Forelimb muscle (tissue), 1 donor: Measurements from ENCODE around the gene EPX. TPM values are rescaled to one million over a fixed set of nuclear protein-coding genes. Genes with fewer than 3 reads are reported as not detected.
A peak's percentile ranks its signal among the peaks of the same experiment; 100 is the strongest.

Experiments
- DNase-seq: peaks from one replicate; pipeline ENCODE4 v3.0.0-alpha.2; 2013; ENCODE audit warnings: low read depth
- polyA plus RNA-seq: library from polyadenylated mRNA; unstranded; fragments of 120-200 nt; gene quantifications from one replicate; pipeline ENCODE4 v1.2.1, GENCODE V29; 2013; ENCODE audit not compliant: insufficient read length

EPX gene
- polyA plus RNA-seq, 1 donor: 0.59 TPM

DNA sequence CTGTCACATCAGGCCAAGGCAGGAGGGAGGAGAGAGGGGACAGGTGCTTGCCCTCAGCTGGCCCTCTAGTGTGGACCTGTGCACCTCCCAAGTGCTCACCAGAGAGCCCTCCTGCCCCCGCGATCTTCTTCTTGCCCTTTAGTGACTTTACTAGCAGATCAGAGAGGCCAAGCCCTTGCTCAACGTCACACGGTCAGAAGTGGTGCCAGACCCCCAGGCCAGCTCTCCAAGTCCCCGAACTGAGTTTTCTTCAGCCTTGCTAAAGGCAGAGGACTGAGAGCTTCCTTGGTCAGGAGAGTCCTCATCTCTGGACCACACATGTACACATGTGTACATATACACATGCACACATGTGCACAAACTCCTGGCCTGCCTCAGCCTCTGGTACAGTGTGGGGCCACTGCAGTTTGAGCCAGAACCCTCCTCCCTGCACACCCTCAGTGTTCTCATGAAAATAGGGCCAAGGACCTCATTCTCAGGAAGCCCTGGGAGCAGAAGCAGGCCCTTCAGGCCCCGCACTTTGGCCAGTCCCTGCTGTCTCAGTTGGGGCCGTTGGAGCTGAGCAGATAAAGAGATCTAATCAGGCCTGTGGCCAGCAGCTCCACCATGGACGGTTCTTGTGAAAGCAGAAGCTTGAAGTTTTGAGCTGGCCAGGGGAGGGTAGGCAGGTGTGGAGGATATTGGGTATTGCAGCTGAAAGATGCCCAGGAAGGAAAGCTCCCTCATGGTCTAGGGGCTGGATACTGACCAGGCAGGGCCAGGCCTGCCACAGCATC, 7.4 kb upstream of the EPX start:
- DNase-seq: no peak

DNA sequence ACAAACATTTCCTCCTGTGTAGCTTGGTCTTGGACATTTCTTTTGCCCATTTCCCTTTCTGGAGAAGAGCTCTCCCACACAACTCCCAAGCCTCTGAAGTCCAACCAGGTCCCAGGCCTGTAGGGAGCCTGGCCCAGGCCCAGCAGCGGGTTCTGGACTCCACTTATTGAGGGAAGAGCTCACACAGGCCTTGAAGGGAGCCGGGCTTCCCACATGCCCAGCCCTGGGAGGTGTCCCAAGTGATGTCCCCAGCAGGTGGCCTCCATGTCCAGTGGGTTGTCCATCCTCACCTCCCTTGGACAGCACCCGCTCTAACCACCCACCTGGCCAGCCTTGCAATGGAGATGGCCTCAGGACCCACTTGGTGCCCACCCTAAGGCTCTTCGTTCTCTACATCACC, 5.9 kb upstream of the EPX start:
- DNase-seq: no peak

DNA sequence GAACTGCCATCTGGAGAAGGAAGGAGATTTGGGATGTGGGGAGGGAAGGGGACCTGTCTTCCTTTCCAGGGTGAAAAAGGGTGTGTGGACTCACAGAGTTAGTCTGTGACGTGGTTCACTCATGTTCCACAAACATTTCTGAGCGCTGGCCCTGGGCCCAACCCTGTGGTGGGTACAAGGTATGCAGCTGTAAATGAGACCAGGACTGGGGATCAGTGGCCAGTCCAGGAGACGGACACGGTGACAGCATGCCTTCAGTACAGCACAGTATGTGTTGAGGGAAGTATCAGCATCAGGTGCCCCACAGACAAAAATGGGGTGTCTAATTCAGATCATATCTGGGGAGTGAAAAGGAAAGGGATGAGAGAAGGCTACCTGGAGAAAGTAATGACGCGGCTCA, 5.5 kb upstream of the EPX start:
- no peak for DNase-seq

DNA sequence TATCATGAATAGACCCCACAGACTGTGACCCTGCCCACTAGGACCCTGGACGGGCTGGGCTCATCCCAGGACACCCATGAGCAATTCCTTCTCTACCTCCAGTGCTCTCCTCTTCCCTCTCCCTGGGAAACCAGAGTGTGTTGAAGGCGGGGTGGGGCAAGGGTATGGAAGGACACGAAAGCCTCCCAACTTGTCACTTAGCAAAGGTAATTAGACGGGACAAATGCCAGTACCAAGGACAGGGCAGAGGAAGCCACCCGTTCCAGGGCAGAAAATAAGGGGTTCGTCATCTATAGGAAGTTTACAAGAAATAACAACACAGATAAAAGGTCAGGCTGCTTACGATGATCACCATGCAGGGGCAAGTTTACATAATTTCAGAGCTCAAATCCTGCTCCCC, 4.9 kb upstream of the EPX start:
- DNase-seq: no peak

DNA sequence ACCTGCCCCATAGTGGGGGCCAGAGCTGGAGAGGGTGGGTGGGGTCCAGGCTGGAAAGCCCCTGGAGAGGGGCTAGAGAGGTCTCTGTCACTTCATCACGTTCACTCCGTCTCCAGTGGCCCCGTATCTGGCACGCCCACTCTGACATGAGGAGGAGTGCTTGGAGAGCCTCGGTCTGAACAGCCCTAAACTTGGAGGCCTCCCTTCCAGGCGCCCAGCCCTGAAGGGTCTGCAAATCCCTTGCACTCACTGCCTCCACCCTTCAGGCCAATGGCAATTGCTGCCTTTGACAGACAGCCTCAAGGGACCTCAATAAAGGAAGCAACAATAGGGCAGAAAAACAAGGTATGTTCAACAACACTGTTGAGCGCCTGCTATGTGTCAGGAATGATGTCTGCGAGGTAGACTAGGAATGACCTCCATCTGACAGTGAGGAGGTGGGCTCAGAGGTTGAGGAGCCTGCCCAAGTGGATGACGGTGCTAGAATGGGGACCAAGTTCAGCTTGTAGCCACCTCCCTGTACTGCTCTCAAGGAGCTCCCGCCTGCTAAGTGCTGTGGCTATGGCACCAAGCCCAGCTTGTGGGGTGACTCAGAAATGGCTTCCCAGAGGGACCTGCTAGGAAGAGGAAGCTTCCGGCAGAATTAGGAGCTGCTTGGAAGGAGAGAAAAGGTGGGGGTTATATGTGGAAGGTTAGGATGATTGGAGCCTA, 2.9 kb upstream of the EPX start:
- DNase-seq: no peak

DNA sequence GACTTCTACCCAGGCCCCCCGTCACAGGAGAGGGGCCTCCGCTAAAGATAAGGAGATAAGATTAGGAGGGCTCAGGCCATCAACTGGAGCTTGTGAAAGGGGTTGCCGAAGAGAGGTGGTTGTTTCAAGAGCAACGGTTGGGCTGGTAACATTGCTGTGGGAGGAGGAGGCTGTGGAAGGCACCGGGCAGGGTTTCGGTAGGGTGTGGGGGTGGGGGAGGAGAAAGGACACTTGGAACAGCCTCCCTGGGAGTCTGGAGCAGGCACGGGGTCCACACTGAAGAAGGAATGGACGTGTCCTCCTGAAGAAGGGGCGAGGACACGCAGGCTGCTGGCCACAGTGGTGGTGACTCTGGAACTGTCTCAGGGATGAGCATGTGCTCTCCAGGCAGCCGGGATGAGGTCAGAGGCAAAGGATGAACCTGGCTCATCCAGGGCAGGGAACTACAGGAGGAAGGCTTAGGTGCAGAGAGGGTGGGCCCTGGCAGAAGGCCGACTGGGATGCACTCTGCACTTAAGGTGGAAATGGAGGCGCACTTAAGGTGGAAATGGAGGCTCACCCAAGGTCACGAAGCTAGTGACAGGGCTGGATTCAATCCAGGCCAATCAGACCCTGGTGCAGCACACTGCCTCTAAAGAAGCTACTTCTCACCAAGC, 1.2 kb upstream of the EPX start:
- no peak for DNase-seq

DNA sequence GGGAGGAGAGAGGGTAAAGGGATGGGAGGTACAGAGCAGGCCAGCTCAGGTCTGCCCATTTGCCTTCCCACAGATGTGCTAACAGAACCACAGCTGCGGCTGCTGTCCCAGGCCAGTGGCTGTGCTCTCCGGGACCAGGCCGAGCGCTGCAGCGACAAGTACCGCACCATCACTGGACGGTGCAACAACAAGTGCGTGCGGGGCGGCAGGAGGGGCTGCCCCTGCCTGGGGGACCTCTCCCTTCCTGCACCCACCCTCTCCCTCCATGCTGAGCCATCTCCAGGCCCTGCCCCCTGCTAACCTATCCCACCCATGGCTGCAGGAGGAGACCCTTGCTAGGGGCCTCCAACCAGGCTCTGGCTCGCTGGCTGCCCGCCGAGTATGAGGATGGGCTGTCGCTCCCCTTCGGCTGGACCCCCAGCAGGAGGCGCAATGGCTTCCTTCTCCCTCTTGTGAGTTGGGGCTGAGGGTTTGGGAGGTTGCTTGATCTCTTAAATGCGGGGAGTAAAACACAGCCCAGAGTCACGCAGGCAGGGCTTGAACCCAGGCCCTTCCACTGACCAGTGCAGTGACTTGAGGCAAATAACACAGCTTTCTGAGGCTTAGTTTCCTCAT, 1.2 kb downstream of the EPX start:
- no peak for DNase-seq

DNA sequence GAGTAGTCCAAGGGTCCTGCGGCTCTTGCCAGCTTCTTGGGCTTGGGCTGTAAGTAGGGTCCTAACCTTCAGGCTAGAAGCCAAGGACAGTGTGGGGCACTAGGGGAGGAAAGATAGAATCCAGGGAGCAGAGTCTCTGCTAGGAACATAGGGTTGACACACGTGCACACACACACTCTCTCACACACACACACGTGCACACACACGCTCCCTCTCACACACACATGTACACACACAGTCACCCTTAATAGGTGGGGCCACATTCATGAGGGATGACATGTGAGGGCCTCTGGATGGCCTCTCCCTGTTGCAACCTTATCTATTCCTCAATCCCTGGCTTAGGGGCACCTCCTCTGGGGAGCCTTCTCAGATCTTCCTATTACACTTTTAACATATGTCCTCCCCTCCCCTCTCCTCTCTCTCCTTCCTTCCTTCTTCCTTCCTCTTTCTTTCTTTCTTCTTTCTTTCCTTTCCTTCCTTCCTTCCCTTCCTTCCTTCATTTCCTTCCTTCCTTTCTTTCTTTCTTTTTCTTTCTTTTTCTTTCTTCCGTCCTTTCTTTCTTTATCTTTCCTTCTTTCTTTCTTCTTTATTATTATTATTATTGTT, 3.1 kb downstream of the EPX start:
- no peak for DNase-seq

DNA sequence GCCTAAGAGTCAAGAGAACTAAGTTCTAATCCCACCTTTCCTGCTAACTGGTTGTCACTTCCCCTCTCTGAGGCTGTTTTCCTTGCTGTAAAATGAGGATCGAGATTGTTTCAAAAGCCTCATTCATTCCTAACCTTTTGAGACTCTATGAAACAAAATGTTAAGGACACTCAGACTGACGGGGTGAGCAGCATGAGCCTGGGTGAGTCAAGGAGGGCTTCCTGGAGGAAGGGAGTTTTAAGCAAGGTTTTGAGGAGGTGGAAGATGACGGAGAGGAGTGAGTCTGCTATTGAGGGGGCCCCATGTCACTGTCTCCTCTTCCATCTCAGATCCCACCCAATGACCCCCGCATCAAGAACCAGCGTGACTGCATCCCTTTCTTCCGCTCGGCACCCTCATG, 4.1 kb downstream of the EPX start:
- DNase-seq: no peak

DNA sequence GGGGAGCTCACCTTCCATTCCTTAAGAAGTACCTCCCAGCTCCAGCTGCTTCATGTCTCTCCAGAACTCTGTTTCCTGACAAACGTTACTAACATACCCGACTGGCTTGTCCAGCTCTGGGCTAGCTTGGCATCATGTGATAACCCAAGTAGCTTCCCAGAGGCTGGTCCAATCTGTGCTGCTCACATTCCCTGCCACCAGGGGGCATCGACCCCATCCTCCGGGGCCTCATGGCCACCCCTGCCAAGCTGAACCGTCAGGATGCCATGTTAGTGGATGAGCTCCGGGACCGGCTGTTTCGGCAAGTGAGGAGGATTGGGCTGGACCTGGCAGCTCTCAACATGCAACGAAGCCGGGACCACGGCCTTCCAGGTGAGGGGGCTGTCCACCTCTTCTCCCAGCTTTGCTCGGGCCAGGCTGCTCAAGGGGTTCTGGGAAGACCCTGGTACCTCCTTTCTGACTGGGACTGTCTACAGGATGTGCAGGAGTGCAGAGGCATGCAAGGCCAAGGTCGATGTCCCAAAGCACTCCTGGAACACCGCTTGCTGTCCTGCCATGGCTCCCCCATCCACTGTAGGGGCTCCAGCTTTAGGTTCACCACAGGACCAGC, 7.6 kb downstream of the EPX start:
- no peak for DNase-seq

DNA sequence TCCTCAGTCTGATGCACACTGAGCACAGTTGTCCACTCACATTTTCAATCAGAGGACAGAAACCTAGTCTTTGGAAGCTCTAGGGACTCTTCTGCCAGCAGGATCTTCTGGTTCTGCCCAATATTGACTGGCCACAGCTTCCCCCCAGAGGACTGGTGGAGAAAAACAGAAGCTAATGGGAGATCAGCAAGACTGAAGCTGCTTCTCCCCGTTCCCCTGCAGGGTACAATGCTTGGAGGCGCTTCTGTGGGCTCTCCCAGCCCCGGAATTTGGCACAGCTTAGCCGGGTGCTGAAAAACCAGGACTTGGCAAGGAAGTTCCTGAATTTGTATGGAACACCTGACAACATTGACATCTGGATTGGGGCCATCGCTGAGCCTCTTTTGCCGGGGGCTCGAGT, 10.3 kb downstream of the EPX start:
- no peak for DNase-seq

DNA sequence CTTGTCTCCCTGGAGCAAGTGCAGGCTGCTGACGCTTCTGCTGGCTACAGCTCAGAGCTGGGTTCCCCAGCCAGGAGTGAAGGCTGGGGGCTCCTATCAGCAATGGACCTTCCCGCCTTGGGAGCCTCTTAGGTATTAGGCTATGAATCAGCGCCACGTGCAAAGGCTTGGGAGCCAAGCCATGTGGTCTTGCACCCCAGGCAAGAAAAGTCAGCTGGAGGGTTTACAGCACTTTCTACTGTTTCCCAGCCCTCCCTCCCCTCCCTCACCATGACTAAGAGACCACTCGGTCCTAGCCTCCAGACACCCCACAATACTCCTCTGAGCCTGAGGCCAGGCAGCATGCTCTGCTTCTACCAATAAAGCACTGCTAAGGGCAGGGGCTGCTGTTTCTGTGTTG, 12.3 kb downstream of the EPX start:
- no peak for DNase-seq

DNA sequence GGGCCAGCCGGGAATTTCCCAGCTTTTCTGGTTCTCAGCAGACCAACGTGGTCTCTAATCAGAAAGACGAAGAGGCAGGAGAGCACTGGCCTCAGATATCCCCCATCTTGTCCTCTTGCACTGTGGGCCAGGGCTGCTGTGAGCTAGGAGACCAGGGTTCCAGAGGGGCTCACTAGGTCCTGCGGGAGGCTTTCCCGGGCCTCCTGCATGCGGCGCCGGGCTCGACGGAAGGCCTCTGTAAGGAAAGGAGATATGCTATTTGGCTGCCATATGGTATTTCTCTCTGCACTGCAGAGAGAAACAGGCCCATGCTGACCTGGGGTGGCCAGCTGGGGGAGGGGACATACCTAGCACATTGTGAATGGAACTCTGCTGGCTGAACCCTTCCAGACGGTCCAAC, 13.4 kb downstream of the EPX start:
- DNase-seq: no peak

DNA sequence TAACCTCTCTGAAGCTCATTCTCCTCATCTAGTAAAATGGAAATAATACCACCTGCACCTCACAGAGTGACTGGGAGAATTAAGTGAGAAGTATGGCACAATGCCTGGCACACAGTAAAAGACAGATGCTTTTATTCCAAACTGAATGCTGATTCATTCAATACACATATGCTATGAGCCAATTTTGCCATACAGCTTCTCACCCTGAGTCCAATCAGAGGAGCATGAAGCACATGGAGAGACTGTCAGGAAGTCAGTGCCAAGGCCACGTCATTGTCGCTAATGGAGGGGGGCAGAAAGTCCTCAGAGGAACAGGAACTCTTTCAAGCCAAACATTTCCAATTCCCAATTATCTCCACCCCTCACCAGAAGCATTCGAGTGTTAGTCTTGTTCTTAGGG, 14.9 kb downstream of the EPX start:
- DNase-seq: no peak

DNA sequence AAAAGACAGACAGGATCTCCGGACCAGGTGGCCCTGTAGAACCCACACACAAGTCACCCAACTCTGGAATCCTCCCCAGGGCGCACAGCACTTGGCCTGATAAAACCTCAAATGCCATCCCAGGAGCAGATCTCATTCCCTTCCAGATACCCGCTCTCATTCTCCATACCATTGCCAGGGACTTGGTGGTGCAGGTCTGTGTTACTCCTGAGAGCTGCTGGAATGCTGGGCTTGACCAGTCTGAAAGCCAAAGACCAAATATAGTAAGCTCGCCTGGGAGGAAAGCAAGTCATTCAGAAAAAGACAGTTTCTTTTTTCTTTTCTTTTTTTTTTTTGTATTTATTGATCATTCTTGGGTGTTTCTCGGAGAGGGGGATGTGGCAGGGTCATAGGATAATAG, 15.8 kb downstream of the EPX start:
- no peak for DNase-seq

DNA sequence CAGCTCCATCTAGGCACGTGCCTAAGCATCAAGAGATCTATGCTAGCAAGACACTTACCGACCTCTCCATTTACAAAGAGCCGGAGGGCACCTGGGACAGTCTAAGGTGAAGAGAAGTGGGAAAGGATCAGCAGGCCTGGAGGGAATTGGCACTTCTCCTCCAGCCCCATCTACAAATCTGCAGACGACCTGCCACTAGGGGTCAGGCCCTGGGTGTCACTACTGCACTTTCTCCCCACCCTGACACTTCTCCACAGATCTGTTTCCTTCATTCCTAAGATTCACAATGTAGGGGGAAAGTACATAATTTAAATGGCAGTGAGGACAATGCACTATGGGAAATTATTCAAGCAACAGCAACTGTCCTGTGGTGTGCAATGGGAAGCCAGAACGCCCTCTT, 18.4 kb downstream of the EPX start:
- DNase-seq: no peak

DNA sequence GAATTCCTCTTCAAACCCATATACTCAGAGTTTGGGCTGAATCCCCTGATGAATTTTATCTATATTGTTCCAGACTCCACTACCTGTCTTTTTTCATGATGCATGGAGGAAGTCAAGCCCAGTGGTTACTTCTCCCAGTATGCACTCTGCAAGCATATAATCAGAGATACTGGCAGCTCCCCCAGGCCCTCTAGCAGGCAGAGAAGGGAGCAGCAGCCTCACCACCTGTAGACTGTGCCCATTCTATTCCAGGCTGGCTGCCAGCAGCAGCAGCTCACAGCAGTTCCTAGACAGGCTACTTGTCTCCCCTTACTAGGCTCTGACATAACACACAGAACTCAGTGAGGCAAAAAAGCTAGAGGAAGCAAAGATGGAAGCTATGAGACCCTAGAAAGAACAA, 23.2 kb downstream of the EPX start:
- no peak for DNase-seq

DNA sequence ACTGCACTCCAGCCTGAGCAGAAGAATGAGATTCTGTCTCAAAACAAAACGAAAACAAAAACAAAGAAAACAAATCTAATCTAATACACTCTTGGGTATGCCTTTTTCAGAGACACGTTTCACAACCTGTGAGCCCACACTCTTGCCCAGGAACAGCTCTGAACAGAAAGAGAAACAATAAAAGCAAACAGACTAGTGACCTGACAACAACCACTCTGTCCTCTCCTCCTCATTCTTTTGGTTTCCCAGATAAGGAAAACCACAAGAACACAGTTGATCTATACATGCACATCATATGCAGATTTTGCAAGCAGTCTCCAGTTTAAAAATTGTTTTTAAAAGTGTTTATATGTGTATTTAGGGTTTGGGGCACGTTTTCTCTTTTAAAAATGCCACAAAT, 25.2 kb downstream of the EPX start:
- no peak for DNase-seq

DNA sequence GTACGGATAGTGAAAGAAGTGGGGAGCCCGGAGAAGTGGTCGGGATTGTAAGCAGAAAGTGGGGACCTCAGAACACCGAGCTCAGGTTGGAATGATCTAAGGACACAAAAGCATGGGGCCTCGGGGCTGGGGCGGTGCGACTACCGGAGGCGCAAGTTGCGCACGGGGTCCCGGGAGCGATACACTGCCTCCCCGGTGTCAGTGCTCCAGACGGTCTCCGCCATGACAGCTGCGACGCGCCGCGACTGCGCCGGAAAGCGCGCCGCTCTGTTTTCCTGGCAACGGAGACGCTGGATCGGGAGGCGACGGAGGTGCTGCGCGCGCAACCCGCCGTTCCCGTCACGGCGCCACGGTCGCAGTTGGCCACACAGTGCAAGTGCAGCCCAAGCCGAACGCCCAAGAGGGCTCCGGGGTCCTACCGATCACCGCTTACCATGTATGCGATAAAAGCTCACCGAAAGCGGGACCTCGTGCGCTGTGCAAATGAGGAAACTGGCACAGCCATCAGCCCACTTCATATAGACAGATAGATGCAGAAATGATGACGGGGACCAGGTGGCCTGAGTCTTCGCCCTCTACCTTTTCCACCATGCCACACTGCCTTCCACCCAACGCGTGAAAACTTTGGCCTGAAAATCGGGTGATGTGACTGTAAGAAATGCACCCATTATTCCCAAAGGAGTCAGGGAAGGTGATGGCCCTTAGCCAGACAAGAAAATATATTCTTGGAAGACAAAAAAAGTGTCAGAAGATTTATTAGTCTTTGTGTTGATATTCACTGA, 26.7 kb downstream of the EPX start, which contains the start of gene MKS1:
MKS1 (minus strand) TSS at position 249 of the 782 bp plus-strand sequence; CDS start at position 224, 25 bp downstream.
- peak; percentile 76 for DNase-seq

DNA sequence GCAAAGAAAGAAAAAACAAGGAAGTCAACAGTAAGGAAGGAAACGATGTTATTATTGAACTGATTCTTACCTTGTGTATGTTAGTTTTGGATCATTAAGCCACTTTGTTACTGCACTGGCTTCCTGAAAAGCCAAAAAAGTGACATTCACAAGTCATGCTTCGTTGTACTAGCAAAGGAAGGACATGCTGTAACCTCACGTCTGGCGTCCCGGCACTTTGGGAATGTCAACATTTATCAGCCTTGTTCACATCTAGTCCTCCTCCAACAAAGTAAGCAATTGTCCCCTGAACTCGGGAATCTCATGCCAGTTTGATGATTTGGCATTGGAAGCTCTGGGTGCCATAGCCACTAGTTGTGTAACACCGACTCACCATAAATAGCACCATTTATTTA, 27.3 kb downstream of the EPX start:
- no peak for DNase-seq

DNA sequence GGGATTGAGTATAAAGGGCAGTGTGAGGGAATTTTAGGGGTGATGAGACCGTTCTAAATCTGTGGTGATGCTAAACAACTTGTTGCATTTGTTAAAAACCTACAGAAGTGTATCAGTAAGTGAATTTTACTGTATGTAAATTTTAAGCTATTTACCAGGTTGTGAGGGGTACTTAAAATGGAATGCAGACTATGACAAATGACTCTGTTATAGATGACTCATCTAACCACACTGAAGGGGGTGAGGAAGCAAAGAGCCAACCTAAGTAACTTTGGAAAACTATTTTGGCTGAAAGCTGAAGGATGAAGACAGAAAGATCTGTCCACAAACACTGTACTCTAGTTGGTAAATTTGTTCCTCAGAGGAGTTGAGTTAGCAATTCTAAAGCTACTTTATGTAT, 31.8 kb downstream of the EPX start:
- no peak for DNase-seq
